GM18498 (cell line): ENCODE measurements around the gene SLC35F5.
"Not testable (repeated sequence)": the region's sequence is repeated elsewhere in the genome, so short reads cannot be mapped to it uniquely, and the experiment has no call there.

Experiments
- ATAC-seq: cut with Tn5 transposase; IDR thresholded peaks from one replicate; pipeline ENCODE4 v1.9.1; 2021; ENCODE audit warnings: mild to moderate bottlenecking, moderate library complexity; ENCODE audit not compliant: unreplicated experiment

Gene SLC35F5

GRCh38 chr2:113698251-113698650 lies 58.2 kb downstream of the SLC35F5 start:
- not testable (repeated sequence) for ATAC-seq

- ATAC-seq, result no peak
Measured at GRCh38 chr2:113697516-113697915, 58.9 kb downstream of the SLC35F5 start.

DNA sequence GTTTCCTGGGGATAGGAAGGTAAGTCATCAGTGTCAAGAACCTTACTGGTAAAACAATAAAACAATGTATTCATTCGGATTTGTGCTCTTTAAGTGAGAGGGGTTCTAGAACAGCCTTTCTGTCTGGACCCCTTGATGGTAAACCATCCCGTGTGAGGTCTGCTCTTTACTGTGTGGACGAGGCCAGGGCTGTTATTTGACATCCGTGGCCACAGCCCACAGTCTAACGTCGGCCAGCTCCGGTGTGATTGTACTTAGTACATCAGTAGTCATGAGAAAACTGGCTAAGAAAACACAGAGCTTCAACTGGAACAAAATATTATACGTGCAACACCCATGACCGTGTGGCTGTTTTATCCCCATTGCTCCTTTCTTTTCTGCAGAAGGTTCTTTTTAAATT lies 62.0 kb downstream of the SLC35F5 start:
- no peak for ATAC-seq

DNA sequence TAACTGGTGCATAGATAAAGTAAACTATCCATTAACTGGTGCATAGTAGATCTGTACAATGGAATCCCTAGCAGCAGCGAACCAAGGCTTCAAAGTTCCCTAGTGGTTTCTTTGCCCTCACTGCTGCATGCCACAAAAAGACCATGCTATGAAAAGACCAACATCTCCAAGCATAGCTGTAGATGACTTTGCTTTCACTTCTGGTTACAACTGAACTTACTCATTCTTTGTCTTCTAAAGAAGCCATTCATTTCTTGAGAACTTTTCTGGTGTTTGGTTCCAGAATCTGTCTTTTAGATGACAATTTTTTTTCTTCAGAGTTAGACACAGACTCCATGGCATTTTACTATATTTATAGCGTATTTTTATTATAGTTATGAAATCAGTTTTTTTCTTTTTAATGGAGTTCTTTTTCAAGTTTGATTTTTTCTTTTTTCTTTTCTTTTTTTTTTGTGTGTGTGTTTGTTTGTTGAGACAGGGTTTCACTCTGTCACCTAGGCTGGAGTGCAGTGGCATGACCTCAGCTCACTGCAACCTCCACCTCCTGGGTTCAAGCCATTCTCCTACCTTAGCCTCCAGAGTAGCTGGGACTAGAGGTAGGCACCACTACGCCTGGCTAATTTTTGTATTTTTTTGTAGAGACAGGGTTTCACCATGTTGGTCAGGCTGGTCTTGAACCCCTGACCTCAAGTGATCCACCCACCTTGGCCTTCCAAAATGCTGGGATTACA lies 63.6 kb downstream of the SLC35F5 start:
- peak; percentile 75 for ATAC-seq

GRCh38 chr2:113690871-113691270 lies 65.6 kb downstream of the SLC35F5 start:
- ATAC-seq, result not testable (repeated sequence)

DNA sequence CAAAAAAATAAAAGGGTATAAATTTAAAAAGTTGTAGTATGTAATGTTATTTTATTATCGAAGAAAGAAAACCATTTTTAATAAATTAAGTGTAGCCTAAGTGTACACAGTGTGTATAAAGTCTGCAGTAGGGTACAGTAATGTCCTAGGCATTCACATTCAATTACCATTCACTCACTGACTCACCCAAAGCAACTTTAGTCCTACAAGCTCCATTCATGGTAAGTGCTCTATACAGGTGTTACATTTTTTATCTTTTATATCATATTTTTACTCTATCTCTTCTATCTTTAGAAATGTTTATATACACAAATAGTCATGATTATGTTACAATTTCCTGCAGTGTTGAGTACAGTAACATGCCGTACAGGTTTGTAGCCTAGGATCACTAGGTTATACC lies 69.9 kb downstream of the SLC35F5 start:
- no peak for ATAC-seq

DNA sequence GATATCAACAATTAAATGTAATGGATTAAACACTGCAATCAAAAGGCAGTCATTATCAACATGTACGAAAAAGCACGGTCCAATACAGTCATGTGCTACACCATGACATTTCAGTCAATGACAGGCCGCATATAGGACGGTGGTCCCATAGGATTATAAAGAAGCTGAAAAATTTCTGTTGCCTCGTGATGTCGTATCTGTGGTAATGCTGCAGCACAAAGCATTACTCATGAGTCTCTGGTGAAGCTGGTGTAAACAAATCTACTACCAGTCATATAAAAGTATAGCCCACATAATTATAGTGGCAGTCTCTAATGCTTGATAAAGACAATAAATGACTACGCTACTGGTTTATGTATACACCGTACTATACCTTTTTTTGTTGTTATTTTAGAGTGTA lies 71.0 kb downstream of the SLC35F5 start:
- ATAC-seq, result no peak

- ATAC-seq, result no peak
Measured at GRCh38 chr2:113679457-113679856, 77.0 kb downstream of the SLC35F5 start.

- ATAC-seq, result no peak
Measured at GRCh38 chr2:113677330-113677729, 79.1 kb downstream of the SLC35F5 start.

DNA sequence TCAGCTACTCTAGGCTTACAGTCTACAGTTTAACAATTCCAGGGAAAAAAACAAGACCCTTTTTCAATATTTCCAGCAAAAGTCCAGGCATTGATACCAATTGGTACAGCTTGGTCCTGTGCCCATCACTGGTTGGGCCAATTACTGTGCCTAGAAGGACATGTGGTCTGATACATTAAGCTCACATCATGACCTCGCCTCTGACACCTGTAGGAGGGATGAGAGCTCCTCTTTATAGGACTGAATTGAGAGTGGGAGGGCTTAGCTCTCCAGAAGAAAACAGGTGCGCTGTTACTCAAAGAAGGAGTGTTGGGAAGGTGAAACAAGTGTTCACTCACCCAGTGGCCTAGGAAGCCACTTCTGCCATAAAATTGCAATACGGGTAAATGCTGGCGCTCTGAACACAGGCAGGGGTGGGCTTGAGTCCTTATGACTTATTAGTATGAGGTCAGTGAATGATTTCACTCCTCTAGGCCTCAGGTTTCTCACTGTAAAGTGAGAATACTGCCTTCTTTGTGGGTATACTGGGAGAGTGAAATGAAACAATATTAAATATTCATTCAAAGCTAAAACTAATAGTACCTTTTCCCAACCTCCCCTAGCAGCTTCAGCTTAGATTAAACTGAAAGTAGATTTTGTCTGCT lies 79.7 kb downstream of the SLC35F5 start:
- no peak for ATAC-seq

- ATAC-seq, result no peak
Measured at GRCh38 chr2:113675875-113676274, 80.6 kb downstream of the SLC35F5 start.

DNA sequence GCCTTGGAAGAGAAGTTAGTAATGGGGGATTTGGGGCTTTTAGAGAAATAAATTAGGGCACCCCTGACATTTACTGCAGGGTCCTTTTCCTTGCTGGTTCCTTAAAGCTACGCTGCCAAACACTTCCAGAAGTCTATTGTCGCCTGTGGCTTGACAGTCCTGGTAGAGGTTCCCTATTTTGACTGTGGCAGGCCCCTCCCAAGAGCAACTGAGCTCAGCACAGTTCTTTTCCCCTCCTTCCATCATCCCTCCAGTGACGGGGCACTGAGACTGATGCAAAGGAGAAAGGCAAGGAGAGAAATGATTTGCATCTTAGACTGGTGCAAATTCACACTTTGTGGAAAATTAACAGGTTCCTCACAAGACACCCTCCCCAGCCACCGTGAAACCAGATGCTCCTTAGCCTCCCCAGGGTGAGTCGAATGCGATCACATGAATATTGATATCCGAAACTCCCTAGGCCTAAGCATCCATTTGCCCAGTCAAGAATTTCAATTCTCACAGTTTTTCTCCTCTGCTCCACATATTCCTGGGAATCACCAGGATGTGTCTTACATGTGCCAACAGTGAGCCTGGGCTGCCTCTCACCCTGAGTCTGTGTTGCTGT lies 84.0 kb downstream of the SLC35F5 start:
- ATAC-seq, result no peak

DNA sequence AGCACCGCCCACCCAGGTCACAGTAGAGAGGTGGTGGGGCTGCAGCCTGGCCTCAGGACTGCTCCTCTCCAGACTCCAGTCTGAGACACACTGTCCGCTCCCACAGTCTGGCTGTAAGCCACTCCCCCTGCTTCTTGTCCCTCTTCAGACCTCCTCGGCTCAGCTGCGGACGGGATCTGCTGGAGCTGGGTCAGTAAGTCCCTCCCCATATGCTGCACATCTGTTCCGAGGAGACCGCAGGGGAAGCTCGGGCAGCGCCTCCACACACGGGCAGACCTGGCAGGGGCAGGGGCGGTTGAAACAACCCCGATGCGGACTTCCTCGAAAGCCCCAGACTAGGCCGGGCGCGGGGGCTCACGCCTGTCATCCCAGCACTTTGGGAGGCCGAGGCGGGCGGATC lies 87.4 kb downstream of the SLC35F5 start:
- ATAC-seq, result not testable (repeated sequence)

GRCh38 chr2:113664761-113665533 lies 91.5 kb downstream of the SLC35F5 start:
- ATAC-seq, result not testable (repeated sequence)

- ATAC-seq, result not testable (repeated sequence)
Measured at GRCh38 chr2:113663285-113664060, 93.0 kb downstream of the SLC35F5 start.
